Neural progenitor cell (in vitro differentiated cells): ENCODE data around the gene LDLRAD4. TPM values are rescaled to one million over a fixed set of nuclear protein-coding genes. Genes with fewer than 3 reads are reported as not detected.

Experiments
- DNase-seq: peaks from one replicate; pipeline ENCODE4 v3.0.0-alpha.2; 2016; ENCODE audit warnings: low spot score
- H2AFZ ChIP-seq: fragments of 200-600 bp; sonication (generic); replicated peaks from 2 replicates; pipeline ENCODE4 v1.6.1; 2016; ENCODE audit warnings: antibody characterized with exemption
- H3F3A ChIP-seq: fragments of 200-600 bp; sonication (generic); 2 replicates; pipeline ENCODE4 v1.6.1; 2016; ENCODE audit warnings: antibody characterized with exemption, low read depth
- H3K27ac ChIP-seq: fragments of 200-600 bp; sonication (generic); 2 replicates; pipeline ENCODE4 v1.5.1; 2016; ENCODE audit warnings: mild to moderate bottlenecking
- H3K27me3 ChIP-seq: fragments of 200-600 bp; sonication (generic); 2 replicates; pipeline ENCODE4 v1.6.1; 2016; ENCODE audit warnings: mild to moderate bottlenecking, moderate library complexity
- H3K36me3 ChIP-seq: fragments of 200-600 bp; sonication (generic); 2 replicates; pipeline ENCODE4 v1.5.1; 2016
- H3K4me1 ChIP-seq: fragments of 200-600 bp; sonication (generic); 2 replicates; pipeline ENCODE4 v1.6.1; 2016; ENCODE audit warnings: mixed run types
- H3K4me2 ChIP-seq: fragments of 200-600 bp; sonication (generic); 2 replicates; pipeline ENCODE4 v1.6.1; 2016
- H3K4me3 ChIP-seq: fragments of 200-600 bp; sonication (generic); 2 replicates; pipeline ENCODE4 v1.5.1; 2016
- H3K79me2 ChIP-seq: fragments of 200-600 bp; sonication (generic); 2 replicates; pipeline ENCODE4 v1.6.1; 2016; ENCODE audit warnings: low read depth
- H3K9ac ChIP-seq: fragments of 200-600 bp; sonication (generic); 2 replicates; pipeline ENCODE4 v1.6.1; 2016
- H3K9me3 ChIP-seq: fragments of 200-600 bp; sonication (generic); 2 replicates; pipeline ENCODE4 v1.5.1; 2016; ENCODE audit warnings: low read depth
- H4K20me1 ChIP-seq: fragments of 200-600 bp; sonication (generic); 2 replicates; pipeline ENCODE4 v1.6.1; 2016; ENCODE audit warnings: low read depth
- H3K27ac Mint-ChIP-seq: 3 replicates; pipeline ENCODE4 v1.8.0; 2021; ENCODE audit warnings: mixed read lengths
- H3K27me3 Mint-ChIP-seq: 2 replicates; pipeline ENCODE4 v1.8.0; 2022; ENCODE audit warnings: low read depth, mild to moderate bottlenecking, inconsistent platforms, moderate library complexity, mixed read lengths; ENCODE audit not compliant: insufficient read depth
- H3K36me3 Mint-ChIP-seq: 3 replicates; pipeline ENCODE4 v1.8.0; 2021; ENCODE audit warnings: mixed read lengths
- H3K4me1 Mint-ChIP-seq: 3 replicates; pipeline ENCODE4 v1.8.0; 2021; ENCODE audit warnings: mixed read lengths
- H3K4me3 Mint-ChIP-seq: 3 replicates; pipeline ENCODE4 v1.8.0; 2021; ENCODE audit warnings: mild to moderate bottlenecking, moderate library complexity, mixed read lengths
- H3K9me3 Mint-ChIP-seq: 3 replicates; pipeline ENCODE4 v1.8.0; 2020; ENCODE audit warnings: mixed read lengths
- CTCF ChIP-seq: fragments of 200-600 bp; sonication (generic); IDR thresholded peaks from 2 replicates; pipeline ENCODE4 v1.5.1; 2017; ENCODE audit warnings: antibody characterized with exemption, mild to moderate bottlenecking
- EZH2 ChIP-seq: fragments of 200-600 bp; sonication (generic); IDR thresholded peaks from 2 replicates; pipeline ENCODE4 v1.6.1; 2017; ENCODE audit warnings: antibody characterized with exemption, mild to moderate bottlenecking, moderate library complexity
- EZH2phosphoT487 ChIP-seq: fragments of 200-600 bp; sonication (generic); IDR thresholded peaks from 2 replicates; pipeline ENCODE4 v1.6.1; 2017; ENCODE audit warnings: antibody characterized with exemption
- total RNA-seq: library from RNA; depleted of rRNA; stranded (reverse); fragments of >200 nt; gene quantifications from 2 replicates; pipeline ENCODE4 v1.2.3, GENCODE V29; 2015; ENCODE audit warnings: low replicate concordance

LDLRAD4 gene
- total RNA-seq, 1 donor from 2014 or later: 0.65 TPM

- no peaks in the 10 kb centered on the region for H3K27me3 Mint-ChIP-seq
- H3K4me1 Mint-ChIP-seq: peaks cover 2% of the 10 kb centered on the region
- no peak overlapping the region for H3K9ac ChIP-seq
- H3K36me3 ChIP-seq: no peaks in the 10 kb centered on the region
- H2AFZ ChIP-seq: no peak overlapping the region
- H3K4me2 ChIP-seq: no peak overlapping the region
- no peak overlapping the region for H3K4me3 Mint-ChIP-seq
- no peaks in the 10 kb centered on the region for H3F3A ChIP-seq
- H3K4me1 ChIP-seq: no peaks in the 10 kb centered on the region
- H3K79me2 ChIP-seq: no peaks in the 10 kb centered on the region
- H4K20me1 ChIP-seq: no peaks in the 10 kb centered on the region
- H3K36me3 Mint-ChIP-seq: no peaks in the 10 kb centered on the region
- no peaks in the 10 kb centered on the region for H3K9me3 Mint-ChIP-seq
- H3K27ac Mint-ChIP-seq: no peak overlapping the region
- TF ChIP-seq CTCF: no peak
- TF ChIP-seq EZH2: no peak
- no peak for TF ChIP-seq EZH2phosphoT487
- no peak for DNase-seq
- no peaks in the 10 kb centered on the region for H3K9me3 ChIP-seq
- H3K27me3 ChIP-seq: no peaks in the 10 kb centered on the region
- no peak overlapping the region for H3K4me3 ChIP-seq
- H3K27ac ChIP-seq: no peak overlapping the region
Observed at GRCh38 chr18:13539843-13540476, 321.4 kb downstream of the LDLRAD4 start.

- no peaks in the 10 kb centered on the region for H3K4me1 ChIP-seq
- H3K4me3 Mint-ChIP-seq: no peak overlapping the region
- no peaks in the 10 kb centered on the region for H3K9me3 Mint-ChIP-seq
- H3K36me3 ChIP-seq: no peaks in the 10 kb centered on the region
- DNase-seq: no peak
- no peak overlapping the region for H3K27ac Mint-ChIP-seq
- no peak overlapping the region for H3K4me2 ChIP-seq
- no peak overlapping the region for H2AFZ ChIP-seq
- H3K9me3 ChIP-seq: no peaks in the 10 kb centered on the region
- no peak overlapping the region for H3K4me3 ChIP-seq
- H3K27ac ChIP-seq: no peak overlapping the region
- H3K36me3 Mint-ChIP-seq: no peaks in the 10 kb centered on the region
- no peaks in the 10 kb centered on the region for H3F3A ChIP-seq
- no peaks in the 10 kb centered on the region for H3K79me2 ChIP-seq
- peaks cover 2% of the 10 kb centered on the region for H3K4me1 Mint-ChIP-seq
- no peak for TF ChIP-seq EZH2
- no peak for TF ChIP-seq EZH2phosphoT487
- no peak for TF ChIP-seq CTCF
- H3K9ac ChIP-seq: no peak overlapping the region
- no peaks in the 10 kb centered on the region for H3K27me3 ChIP-seq
- H3K27me3 Mint-ChIP-seq: peaks cover 3% of the 10 kb centered on the region
- no peaks in the 10 kb centered on the region for H4K20me1 ChIP-seq
Observed at GRCh38 chr18:13540477-13541182, 322.1 kb downstream of the LDLRAD4 start.

- no peak overlapping the region for H3K9ac ChIP-seq
- H3K27me3 Mint-ChIP-seq: peaks cover 4% of the 10 kb centered on the region
Observed at GRCh38 chr18:13541621-13542519, 323.3 kb downstream of the LDLRAD4 start.

More at GRCh38 chr18:13541621-13542519, 323.3 kb downstream of the LDLRAD4 start:
- H3K4me3 ChIP-seq: no peak overlapping the region
- DNase-seq: no peak
- Mint-ChIP-seq H3K4me1 (peaks cover 2% of the 10 kb centered on the region), H3K4me3 (no peak overlapping the region), H3K9me3 (no peaks in the 10 kb centered on the region), H3K36me3 (no peaks in the 10 kb centered on the region), H3K27ac (peak overlapping the region; percentile 85)
- H3K27me3 ChIP-seq: no peaks in the 10 kb centered on the region
- H3K4me1 ChIP-seq: no peaks in the 10 kb centered on the region
- no peaks in the 10 kb centered on the region for H4K20me1 ChIP-seq
- TF ChIP-seq EZH2: no peak
- TF ChIP-seq EZH2phosphoT487: no peak
- TF ChIP-seq CTCF: no peak
- no peak overlapping the region for H3K27ac ChIP-seq
- no peaks in the 10 kb centered on the region for H3K9me3 ChIP-seq
- H3K79me2 ChIP-seq: no peaks in the 10 kb centered on the region
- H3K4me2 ChIP-seq: no peak overlapping the region
- no peaks in the 10 kb centered on the region for H3F3A ChIP-seq
- no peaks in the 10 kb centered on the region for H3K36me3 ChIP-seq
- H2AFZ ChIP-seq: no peak overlapping the region
